Erythroblast (primary cell): Measurements from ENCODE around the gene LRRC9.

Experiments
- GATA1 ChIP-seq: IDR thresholded peaks from 2 replicates; pipeline ENCODE4 v1.6.1; 2011; ENCODE audit warnings: low read depth, mild to moderate bottlenecking, control low read depth, low read length, moderate library complexity
- POLR2A ChIP-seq: IDR thresholded peaks from 2 replicates; pipeline ENCODE4 v1.6.1; 2011; ENCODE audit warnings: mild to moderate bottlenecking, low read length

DNA sequence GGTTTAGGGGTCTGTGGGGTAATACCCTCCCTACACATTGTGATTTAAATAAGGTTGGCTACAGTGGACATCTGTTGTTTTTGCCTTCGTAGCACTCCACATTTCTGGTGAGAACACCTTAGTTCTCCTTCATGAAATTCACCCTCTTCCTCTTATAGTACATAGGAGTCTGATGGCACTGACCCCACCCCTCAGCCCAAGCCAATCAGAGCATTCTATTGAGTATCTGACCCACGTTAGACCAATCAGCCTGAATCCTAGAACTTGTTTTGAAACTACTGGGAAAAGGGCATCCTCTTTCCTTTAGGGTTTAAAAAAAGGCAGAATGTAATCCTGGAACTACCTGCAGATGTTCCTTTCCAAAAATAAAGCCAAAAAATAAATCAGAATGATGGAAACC lies 15.8 kb upstream of the LRRC9 start:
- no peak for TF ChIP-seq POLR2A
- TF ChIP-seq GATA1 = no peak
